GM12865 (cell line): Measurements from ENCODE around the gene CASKIN2.

ENCODE experiments used
- DNase-seq: peaks from one replicate; pipeline ENCODE4 v3.0.0; 2010; ENCODE audit warnings: low read depth
- H3K4me3 ChIP-seq: 2 replicates; pipeline ENCODE4 v1.5.1; 2011; ENCODE audit warnings: mild to moderate bottlenecking, low read depth, low read length, control low read depth
- TF ChIP-seq, protein P1 (sequence below): IDR thresholded peaks from 2 replicates; pipeline ENCODE4 v1.5.1; 2011; ENCODE audit warnings: low read length, control low read depth, low read depth, inconsistent platforms; ENCODE audit not compliant: insufficient read depth; ENCODE audit errors: missing control alignments

CASKIN2 gene

DNA sequence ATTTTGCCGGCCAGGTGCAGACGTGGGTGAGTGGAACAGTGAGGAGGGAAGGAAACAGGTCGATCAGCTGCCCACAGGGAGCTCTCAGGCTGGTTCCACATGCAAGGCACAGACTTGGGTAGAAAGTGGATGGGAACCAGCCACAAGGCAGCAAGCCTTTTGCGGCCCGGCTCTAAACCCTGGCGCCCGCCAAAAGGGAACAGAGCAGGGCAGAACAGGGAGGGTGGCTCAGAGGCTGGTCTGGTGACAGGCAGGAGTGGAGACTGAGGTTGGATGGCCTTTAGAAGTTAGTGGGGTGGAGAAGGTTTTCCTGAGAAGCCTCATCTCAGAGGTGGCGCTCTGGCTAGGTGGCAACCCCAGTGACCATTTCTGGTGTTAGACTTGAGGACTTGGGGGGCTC lies 20.5 kb upstream of the CASKIN2 start:
- TF ChIP-seq, protein P1, sequence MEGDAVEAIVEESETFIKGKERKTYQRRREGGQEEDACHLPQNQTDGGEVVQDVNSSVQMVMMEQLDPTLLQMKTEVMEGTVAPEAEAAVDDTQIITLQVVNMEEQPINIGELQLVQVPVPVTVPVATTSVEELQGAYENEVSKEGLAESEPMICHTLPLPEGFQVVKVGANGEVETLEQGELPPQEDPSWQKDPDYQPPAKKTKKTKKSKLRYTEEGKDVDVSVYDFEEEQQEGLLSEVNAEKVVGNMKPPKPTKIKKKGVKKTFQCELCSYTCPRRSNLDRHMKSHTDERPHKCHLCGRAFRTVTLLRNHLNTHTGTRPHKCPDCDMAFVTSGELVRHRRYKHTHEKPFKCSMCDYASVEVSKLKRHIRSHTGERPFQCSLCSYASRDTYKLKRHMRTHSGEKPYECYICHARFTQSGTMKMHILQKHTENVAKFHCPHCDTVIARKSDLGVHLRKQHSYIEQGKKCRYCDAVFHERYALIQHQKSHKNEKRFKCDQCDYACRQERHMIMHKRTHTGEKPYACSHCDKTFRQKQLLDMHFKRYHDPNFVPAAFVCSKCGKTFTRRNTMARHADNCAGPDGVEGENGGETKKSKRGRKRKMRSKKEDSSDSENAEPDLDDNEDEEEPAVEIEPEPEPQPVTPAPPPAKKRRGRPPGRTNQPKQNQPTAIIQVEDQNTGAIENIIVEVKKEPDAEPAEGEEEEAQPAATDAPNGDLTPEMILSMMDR, result no peak
- DNase-seq, result no peak

DNA sequence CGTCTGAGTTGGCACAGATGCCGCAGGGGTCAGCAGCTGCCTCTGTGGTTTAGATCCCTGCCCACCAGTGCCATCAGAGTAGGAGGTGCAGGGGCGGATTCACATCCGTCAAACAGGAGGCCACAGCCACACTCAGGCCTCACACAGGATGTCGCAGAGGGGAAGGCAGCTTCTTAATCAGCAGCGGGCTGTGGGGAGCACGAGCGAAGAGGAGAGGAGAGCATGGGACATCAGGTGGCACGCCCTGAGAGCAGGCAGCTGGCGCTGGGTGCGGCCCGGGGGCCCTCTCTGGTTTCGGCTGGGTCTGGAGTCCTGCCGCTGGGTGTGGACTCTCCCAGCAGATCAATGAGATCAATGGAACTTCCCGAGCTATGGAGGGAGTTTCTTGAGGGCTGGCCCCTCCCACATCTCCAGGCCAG lies 19.8 kb upstream of the CASKIN2 start:
- DNase-seq, result peak; percentile 79
- TF ChIP-seq, protein P1, result no peak
- H3K4me3 ChIP-seq, result no peak overlapping the region

More for the DNA sequence above, 20.5 kb upstream of the CASKIN2 start:
- no peak overlapping the region for H3K4me3 ChIP-seq

DNA sequence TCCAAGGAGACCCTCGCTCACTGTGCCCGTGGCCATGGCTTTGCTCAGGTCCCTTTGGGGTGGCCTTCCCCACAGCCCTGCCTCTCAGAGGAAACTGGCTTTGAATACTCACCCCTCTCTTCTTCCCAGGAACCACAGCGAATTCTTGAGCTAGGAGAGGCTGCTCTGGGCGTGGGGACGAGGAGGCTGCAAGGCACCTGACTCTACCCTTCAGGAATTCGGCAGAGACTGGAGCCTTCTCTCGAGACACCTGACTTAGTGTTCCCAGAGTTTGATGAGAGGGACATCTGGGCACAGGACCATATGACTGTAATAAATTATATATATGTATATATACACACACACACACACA lies 16.4 kb upstream of the CASKIN2 start:
- TF ChIP-seq, protein P1, result no peak
- no peak for DNase-seq
- H3K4me3 ChIP-seq, result no peak overlapping the region

DNA sequence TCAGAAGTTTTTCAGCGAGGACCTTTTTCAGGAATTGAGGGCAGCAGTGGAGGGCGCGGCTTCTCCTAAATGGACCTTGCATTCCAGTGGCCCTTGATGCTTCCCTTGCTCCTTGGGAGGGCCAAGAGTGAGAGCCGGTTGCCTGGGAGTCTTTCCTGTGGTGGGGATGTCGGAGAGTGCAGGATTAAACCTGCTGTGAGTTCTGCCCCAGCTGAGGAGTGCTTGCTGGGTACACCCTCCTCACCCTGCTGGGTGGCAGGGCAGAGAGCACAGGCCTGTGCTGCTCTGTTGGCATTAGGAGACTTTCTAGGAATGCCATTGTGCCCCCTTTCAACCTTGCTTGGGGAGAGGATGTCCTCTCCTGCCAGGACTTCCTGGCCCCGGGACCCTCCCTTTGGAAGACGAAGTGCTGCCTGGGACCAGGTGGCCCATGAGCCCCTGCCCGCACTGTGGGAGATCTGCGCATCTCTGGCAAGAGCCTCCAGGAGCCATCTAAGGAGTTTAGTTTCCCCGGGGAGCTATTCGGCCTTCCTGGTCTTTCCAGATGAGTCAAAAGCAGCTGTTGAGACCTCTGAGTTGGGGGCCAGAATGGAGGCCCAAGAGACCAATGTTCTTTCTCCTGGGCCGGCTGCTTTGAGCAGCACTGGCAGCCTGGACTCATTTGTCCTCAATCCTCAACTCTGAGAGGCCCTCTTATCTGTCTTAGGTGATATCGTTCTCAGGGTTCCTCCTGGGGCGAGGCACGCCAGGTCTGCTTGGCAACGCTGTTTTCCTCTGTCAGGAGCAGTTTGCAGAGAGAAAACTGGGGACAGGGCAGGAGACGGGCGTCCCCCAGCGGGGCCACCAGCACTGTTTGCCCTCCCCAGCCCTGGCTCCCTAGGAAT lies 15.7 kb upstream of the CASKIN2 start:
- H3K4me3 ChIP-seq, result no peak overlapping the region
- TF ChIP-seq, protein P1, result no peak
- DNase-seq, result no peak

DNA sequence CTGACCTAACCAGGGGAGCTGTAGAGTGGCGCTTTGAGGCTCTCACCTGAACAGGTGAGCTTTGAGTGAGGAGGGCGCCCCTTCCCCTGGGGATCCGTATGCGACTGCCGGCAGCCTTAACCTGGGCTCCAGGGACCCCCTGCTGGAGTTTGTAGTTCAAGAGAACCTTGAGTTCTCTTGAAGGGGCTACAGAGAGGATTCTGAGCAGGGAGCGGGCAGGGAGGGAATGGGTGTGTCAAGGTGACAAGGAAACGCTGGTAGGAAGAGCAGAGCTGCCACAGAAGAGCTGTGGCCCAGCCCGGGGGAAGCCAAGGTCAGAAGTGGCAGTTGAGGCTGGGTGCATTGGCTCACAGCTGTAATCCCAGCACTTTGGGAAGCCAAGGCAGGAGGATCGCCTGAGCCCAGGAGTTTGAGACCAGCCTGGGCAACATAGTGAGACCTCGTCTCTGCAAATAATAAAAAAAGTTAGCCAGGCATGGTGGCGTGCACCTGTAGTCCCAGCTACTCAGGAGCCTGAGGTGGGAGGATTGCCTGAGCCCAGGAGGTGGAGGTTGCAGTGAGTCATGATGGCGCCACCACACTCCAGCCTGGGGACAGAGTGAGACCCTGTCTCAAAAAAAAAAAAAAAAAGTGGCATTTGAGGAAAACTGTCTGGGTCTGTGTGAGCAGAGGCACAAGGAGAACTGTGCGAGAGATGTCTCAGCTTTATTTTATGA lies 11.4 kb upstream of the CASKIN2 start:
- no peak for DNase-seq
- TF ChIP-seq, protein P1, result no peak
- no peak overlapping the region for H3K4me3 ChIP-seq

DNA sequence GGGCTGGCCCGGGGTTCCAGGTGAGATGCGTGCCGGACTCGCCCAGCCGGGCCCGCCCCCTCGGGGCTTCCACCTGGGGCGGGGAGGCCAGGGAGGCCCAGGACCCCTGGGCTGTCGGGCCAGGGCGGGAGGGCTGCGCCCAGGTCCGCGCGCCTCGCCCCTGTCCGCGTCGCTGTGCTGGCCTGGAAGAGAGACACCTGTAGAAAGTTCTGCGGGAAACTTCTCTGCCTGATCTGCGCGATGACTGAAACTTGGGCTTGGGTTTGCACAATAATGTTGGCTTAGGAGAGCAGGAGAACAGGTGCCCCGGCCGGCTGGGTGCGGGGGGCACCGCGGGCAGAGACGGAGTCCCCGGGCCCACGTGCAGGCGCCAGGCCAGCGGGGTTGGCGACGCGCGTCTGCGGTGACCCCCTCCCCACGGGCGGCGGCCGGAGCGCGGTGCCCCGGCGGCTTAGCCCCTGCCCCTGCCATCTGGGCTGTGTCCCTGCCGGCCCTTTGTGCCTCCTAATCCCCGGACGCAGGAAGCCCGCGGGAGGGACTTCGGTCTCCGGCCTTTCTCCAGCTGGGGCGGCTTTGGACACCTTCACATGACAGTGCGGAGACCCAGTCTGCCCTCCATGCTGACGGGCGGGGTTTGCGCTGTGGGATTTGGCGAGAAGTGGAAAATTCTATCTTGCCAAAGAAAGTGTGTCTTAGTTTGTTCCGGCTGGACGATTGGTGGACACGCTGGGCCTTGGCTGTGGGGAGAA lies 10.6 kb upstream of the CASKIN2 start:
- DNase-seq, result no peak
- TF ChIP-seq, protein P1, result no peak
- H3K4me3 ChIP-seq, result peak overlapping the region; percentile 56
